Suppressor macrophage treated with lipopolysaccharide for 1 hour (primary cell): ENCODE data around the gene ZFYVE9.

Source experiments
- DNase-seq, 3 donors: peaks; one replicate each; pipeline ENCODE4 v3.0.0-alpha.2; 2020 to 2022

ZFYVE9 gene

GRCh38 chr1:52259886-52260285 lies 118.0 kb downstream of the ZFYVE9 start:
- DNase-seq, result no peak

- DNase-seq, result no peak
Measured at GRCh38 chr1:52263153-52263910, 121.4 kb downstream of the ZFYVE9 start.

GRCh38 chr1:52264530-52265115 lies 122.7 kb downstream of the ZFYVE9 start:
- no peak for DNase-seq

GRCh38 chr1:52266507-52266906 lies 124.6 kb downstream of the ZFYVE9 start:
- DNase-seq, result no peak

GRCh38 chr1:52268372-52268771 lies 126.5 kb downstream of the ZFYVE9 start:
- DNase-seq, result peak; percentile 74 to 83 (median 77)

GRCh38 chr1:52281518-52281917 lies 139.6 kb downstream of the ZFYVE9 start:
- no peak for DNase-seq

GRCh38 chr1:52288286-52288685 lies 146.4 kb downstream of the ZFYVE9 start:
- no peak for DNase-seq

GRCh38 chr1:52294580-52294979 lies 152.7 kb downstream of the ZFYVE9 start:
- no peak for DNase-seq

- peak; percentile 48 to 75 (median 62) for DNase-seq
Measured at GRCh38 chr1:52296345-52296744, 154.5 kb downstream of the ZFYVE9 start.

- no peak for DNase-seq
Measured at GRCh38 chr1:52305417-52306226, 163.7 kb downstream of the ZFYVE9 start.

GRCh38 chr1:52306227-52307006 lies 164.5 kb downstream of the ZFYVE9 start:
- no peak for DNase-seq

GRCh38 chr1:52321061-52321460 lies 179.2 kb downstream of the ZFYVE9 start:
- no peak for DNase-seq

GRCh38 chr1:52323731-52324130 lies 181.8 kb downstream of the ZFYVE9 start:
- no peak for DNase-seq

GRCh38 chr1:52325786-52326185 lies 183.9 kb downstream of the ZFYVE9 start:
- DNase-seq, result no peak

GRCh38 chr1:52328615-52329014 lies 186.7 kb downstream of the ZFYVE9 start:
- DNase-seq, result no peak

GRCh38 chr1:52332411-52332810 lies 190.5 kb downstream of the ZFYVE9 start:
- DNase-seq, result peak in 2 of 3 donors; percentile 24 to 46

GRCh38 chr1:52334906-52335528 lies 193.1 kb downstream of the ZFYVE9 start:
- no peak for DNase-seq

- DNase-seq, result no peak
Measured at GRCh38 chr1:52337439-52337838, 195.6 kb downstream of the ZFYVE9 start.

GRCh38 chr1:52341655-52342260 lies 199.9 kb downstream of the ZFYVE9 start:
- no peak for DNase-seq

GRCh38 chr1:52343979-52344378 lies 202.1 kb downstream of the ZFYVE9 start:
- peak; percentile 18 to 34 (median 32) for DNase-seq

GRCh38 chr1:52345252-52345651 lies 203.4 kb downstream of the ZFYVE9 start:
- DNase-seq, result no peak

GRCh38 chr1:52346653-52347052 lies 204.8 kb downstream of the ZFYVE9 start:
- DNase-seq, result no peak
